NCI-H526 (cell line): ENCODE measurements around the gene COLGALT1.
"Not testable (repeated sequence)": the region's sequence is repeated elsewhere in the genome, so short reads cannot be mapped to it uniquely, and the experiment has no call there.

Source experiments
- DNase-seq, 2 experiments: peaks; one replicate each; lab custom pipeline; 2025; lab: John Stamatoyannopoulos, UW

The COLGALT1 gene

GRCh38 chr19:17534767-17535166 is 20.7 kb upstream of the COLGALT1 start:
- no peak for DNase-seq

- DNase-seq = no peak
Measured at GRCh38 chr19:17536955-17537354, 18.5 kb upstream of the COLGALT1 start.

- no peak for DNase-seq
Measured at GRCh38 chr19:17538684-17539237, 16.7 kb upstream of the COLGALT1 start.

DNA sequence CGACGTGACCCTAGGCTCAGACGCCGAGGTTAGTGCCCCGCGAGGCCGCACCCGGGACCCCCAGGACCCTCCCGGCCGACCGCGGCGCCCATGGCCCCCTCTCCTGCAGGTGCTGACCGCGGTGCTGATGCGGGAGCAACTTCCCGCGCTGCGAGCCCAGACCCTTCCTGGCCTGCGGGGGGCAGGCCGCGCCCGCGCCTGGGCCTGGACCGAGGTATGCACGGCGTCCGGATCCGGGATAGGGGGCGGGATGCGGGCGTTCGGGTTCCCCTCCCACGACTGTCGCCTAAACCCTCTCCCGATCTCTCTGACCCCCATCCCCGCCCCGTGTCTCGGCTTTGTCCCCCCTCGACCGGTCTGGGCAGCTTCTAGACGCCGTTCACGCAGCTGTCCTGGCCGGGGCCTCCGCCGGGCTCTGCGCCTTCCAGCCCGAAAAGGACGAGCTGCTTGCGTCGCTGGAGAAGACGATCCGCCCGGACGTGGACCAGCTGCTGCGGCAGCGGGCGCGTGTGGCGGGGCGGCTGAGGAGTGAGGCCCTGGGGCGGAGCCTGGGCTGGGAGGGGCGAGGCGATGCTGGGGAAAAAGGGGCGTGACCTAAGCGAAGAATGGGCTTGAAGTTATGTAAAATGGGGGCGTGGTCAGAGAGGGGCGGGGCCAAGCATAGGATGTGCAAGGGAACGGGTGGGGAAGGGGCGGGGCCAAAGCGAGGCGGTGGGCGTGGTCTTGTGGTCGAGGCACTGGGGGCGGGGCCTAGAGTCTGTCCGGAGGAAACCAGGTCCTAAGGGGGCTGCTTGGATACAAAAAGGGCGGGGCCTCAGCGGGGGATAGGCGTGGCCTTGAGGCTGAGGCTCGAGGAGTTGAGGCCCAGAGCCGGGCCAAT is 16.0 kb upstream of the COLGALT1 start:
- peak; percentile 85 to 97 for DNase-seq

- no peak for DNase-seq
Measured at GRCh38 chr19:17540174-17540573, 15.3 kb upstream of the COLGALT1 start.

GRCh38 chr19:17541184-17541759 is 14.2 kb upstream of the COLGALT1 start:
- DNase-seq = no peak

GRCh38 chr19:17542042-17542441 is 13.4 kb upstream of the COLGALT1 start:
- DNase-seq = no peak

GRCh38 chr19:17542793-17543582 is 12.5 kb upstream of the COLGALT1 start:
- DNase-seq = no peak

- no peak for DNase-seq
Measured at GRCh38 chr19:17543986-17544385, 11.5 kb upstream of the COLGALT1 start.

DNA sequence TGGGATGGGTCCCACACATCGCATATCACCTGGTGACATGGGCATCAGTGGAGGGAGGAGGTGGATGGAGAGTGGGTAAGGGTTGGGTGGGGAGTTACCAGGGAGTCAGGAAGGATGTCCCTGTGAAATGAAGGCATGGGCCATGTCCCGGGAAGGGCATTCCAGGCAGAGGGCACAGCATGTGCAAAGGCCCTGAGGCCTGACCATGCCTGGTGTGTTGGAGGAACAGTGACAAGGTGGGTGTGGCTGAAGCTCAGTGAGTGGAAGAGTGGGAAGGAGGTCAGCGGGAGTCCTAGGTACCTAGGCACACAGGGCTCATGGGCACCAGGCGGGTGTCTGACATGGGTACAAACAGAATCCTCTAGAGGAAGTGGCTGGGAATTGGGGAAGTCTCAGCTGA is 11.0 kb upstream of the COLGALT1 start:
- DNase-seq = no peak

GRCh38 chr19:17548145-17548544 is 7.3 kb upstream of the COLGALT1 start:
- no peak for DNase-seq

DNA sequence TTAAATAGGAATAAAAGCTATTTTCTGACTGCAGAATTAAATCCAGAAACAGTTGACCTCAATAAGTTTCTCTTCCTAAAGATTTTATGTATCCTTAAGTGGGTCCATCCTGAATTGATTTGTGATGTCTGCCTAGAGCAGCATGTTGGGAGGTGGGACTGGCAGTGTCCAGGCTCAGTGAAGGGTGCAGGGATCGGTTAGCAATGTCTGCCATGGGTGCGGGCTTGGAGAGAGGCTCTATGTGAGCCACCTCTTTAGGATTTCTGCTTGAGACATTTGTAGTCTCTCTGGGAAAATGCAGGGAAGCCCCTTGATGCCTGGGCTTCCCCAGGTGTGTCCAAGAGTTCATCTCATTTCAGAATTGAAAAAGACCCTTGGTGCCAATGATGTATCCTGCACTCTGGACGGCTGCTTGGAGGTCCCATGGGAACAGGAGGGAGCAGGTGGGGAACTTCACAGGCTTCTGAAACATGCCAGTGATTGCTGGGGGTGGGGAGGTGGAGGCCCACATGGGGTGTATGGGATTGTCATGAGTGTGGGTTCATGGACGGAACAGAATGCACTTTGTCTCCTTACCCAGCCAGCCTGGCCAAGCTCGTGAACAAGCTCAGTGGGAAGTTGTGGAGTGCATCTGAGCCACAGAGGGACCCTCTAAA is 6.2 kb upstream of the COLGALT1 start:
- no peak for DNase-seq

DNA sequence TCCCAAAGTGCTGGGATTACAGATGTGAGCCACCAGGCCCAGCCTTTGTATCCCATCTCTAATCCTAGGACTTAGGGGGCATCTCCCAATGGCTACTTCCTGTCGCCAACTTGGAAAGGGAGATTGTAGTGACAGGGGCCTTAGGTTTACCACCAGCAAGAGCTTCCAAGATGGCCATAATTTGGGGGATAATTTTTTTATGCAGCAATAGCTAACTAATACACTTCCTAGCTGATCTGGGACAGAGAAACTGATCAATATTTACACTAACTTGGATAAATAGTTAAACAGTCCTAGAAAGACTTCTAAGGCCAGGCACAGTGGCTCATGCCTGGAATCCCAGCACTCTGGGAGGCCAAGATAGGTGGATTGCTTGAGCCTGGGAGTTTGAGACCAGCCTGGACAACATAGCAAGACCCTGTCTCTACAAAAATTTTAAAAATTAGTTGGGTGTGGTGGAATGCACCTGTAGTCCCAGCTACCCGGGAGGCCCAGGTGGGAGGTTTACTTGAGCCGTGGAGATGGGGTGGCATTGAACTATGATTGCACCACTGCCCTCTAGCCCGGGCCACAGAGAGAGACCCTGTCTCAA is 5.3 kb upstream of the COLGALT1 start:
- no peak for DNase-seq

DNA sequence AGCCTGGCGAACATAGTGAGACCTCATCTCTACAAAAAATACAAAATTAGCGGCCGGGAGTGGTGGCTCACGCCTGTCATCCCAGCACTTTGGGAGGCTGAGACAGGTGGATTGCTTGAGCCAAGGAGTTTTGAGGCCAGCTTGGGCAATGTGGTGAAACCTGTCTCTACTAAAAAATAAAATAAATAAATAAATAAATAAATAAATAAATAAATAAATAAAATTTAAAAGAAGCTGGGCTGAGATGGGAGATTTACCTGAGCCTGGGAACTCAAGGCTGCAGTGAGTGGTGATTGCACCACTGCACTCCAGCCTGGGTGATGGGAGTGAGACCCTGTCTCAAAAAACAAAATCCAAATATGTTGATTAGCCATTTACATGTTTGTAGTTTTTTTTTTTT is 2.7 kb upstream of the COLGALT1 start:
- DNase-seq = not testable (repeated sequence)

DNA sequence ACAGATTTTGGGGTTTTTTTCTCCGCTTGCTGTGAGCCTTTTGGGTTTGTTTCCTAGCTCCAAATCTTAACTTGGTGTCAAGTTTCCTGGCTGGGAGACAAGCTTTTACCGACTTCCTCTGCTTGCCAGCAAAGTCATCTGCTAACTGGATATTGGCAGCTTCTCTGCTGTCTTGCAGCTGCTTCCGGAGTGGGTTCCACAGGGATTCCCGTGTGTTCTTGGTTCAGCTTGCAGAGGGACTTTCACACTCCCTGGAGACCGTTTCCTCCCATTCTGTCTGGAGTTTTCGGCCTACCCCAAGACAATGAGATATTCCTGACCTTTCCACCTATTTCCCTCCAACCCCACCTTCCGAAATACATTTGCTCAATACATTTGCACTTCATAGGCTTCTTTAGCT is 2.2 kb upstream of the COLGALT1 start:
- DNase-seq = no peak

- DNase-seq = no peak
Measured at GRCh38 chr19:17554968-17555479, 425 bp upstream of the COLGALT1 start.

- peak in 1 of 2 experiments; percentile 25 for DNase-seq
Measured at GRCh38 chr19:17555929-17556813, 722 bp downstream of the COLGALT1 start.

DNA sequence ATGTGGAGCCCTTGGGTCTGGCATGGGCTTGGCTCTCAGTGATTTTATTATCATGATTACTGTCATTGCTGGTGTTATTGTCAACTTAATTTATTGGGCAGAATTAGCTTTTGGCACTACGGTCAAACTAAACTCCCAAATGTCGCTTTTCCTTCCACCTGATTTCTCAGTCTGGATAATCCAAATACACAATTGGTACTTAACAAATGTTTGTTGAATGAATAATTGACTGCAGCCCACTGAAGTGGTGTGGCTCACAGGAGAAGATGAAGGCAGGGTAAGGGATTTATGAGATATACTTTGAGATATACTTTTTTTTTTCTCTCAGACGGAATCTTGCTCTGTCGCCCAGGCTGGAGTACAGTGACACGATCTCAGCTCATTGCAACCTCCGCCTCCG is 1.5 kb downstream of the COLGALT1 start:
- no peak for DNase-seq

DNA sequence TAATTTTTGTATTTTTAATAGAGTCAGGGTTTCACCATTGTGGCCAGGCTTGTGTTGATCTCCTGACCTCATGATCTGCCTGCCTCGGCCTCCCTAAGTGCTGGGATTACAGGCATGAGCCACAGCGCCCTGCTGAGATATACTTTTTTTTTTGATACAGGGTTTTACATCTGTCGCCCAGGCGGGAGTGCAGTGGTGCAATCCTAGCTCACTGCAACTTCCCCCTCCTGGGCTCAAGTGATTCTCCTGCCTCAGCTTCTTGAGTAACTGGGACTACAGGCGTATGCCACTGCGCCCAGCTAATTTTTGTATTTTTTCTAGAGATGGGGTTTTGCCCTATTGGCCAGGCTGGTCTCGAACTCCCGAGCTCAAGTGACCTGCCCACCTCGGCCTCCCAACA is 2.0 kb downstream of the COLGALT1 start:
- DNase-seq = no peak

- DNase-seq = no peak
Measured at GRCh38 chr19:17560205-17560595, 4.8 kb downstream of the COLGALT1 start.
